A549 (cell line): Measurements from ENCODE around the gene UST. TPM values are rescaled to one million over a fixed set of nuclear protein-coding genes. Genes with fewer than 3 reads are reported as not detected.

Experiments used
- ATAC-seq, 2 experiments: fragments of 200-7000 bp in 1 of 2; fragments of >200 bp in 1 of 2; cut with Nextera tagmentation in 1 of 2; cut with Tn5 transposase in 1 of 2; 3 replicates each; pipeline versions ENCODE4 v1.8.0 to v1.9.1; 2018 to 2020; ENCODE audit warnings: mild to moderate bottlenecking in 1 of 2, moderate library complexity in 1 of 2
- CTCF ChIA-PET: fragments of 300-600 bp; sonication (Branson Sonifier 250); formaldehyde crosslinking; extraction: SDS; loops from one replicate; lab custom pipeline; 2021; ENCODE audit warnings: antibody characterized with exemption, inconsistent platforms; lab: Yijun Ruan, JAX
- POLR2A ChIA-PET: fragments of 350-600 bp; formaldehyde crosslinking; extraction: SDS; loops from one replicate; lab custom pipeline; 2021; ENCODE audit warnings: antibody characterized with exemption, inconsistent platforms; lab: Yijun Ruan, JAX
- DNase-seq, 2 experiments: peaks; one replicate each; pipeline versions ENCODE4 v3.0.0 to v3.0.0-alpha.2; 2011 to 2016; ENCODE audit warnings: low read depth in 1 of 2, low spot score in 1 of 2
- FAIRE-seq: peaks from 2 replicates; lab custom pipeline; 2011; peaks lifted over from hg19 to GRCh38; lab: Jason Lieb, UNC
- H3K27ac ChIP-seq, 2 experiments: fragments of >200 bp; sonication (Bioruptor Twin); formaldehyde crosslinking; 3 replicates each; pipeline ENCODE4 v1.5.1; 2016 to 2017
- H3K4me1 ChIP-seq: fragments of >200 bp; sonication (Bioruptor Twin); formaldehyde crosslinking; 3 replicates; pipeline ENCODE4 v1.6.1; 2016
- H3K4me2 ChIP-seq: fragments of >200 bp; sonication (Bioruptor Twin); formaldehyde crosslinking; 3 replicates; pipeline ENCODE4 v1.6.1; 2016
- H3K4me3 ChIP-seq: fragments of >200 bp; sonication (Bioruptor Twin); formaldehyde crosslinking; 3 replicates; pipeline ENCODE4 v1.5.1; 2016
- H3K9me3 ChIP-seq: fragments of >200 bp; sonication (Bioruptor Twin); formaldehyde crosslinking; 3 replicates; pipeline ENCODE4 v1.6.1; 2016
- CBX2 ChIP-seq: fragments of 200-600 bp; sonication (generic); IDR thresholded peaks from 2 replicates; pipeline ENCODE4 v1.6.1; 2016; ENCODE audit warnings: low read depth, mild to moderate bottlenecking, borderline replicate concordance
- CEBPB ChIP-seq, 2 experiments: fragments of >200 bp in 1 of 2; sonication (Bioruptor Twin) in 1 of 2; formaldehyde crosslinking in 1 of 2; IDR thresholded peaks; 2 replicates each; pipeline ENCODE4 v1.6.1; 2012 to 2016
- CHD2 ChIP-seq: fragments of 150-350 bp; IDR thresholded peaks from 2 replicates; pipeline ENCODE4 v1.6.1; 2014; ENCODE audit warnings: low read length; ENCODE audit not compliant: partially characterized antibody
- CHD4 ChIP-seq: fragments of 200-600 bp; sonication (generic); IDR thresholded peaks from 2 replicates; pipeline ENCODE4 v1.6.1; 2016; ENCODE audit warnings: antibody characterized with exemption, mild to moderate bottlenecking, borderline replicate concordance
- E2F6 ChIP-seq: IDR thresholded peaks from 2 replicates; pipeline ENCODE4 v1.6.1; 2012; ENCODE audit warnings: low read depth, borderline replicate concordance
- EHF ChIP-seq: fragments of 250-450 bp; sonication (Bioruptor Pico); IDR thresholded peaks from 2 replicates; pipeline ENCODE4 v1.5.0; 2020; ENCODE audit warnings: mild to moderate bottlenecking
- EHMT2 ChIP-seq: fragments of 200-600 bp; sonication (generic); IDR thresholded peaks from 2 replicates; pipeline ENCODE4 v1.6.1; 2016; ENCODE audit warnings: antibody characterized with exemption, low read depth, mild to moderate bottlenecking, moderate library complexity
- ELK1 ChIP-seq: fragments of 150-350 bp; IDR thresholded peaks from 2 replicates; pipeline ENCODE4 v1.6.1; 2014; ENCODE audit warnings: low read depth, mild to moderate bottlenecking, low read length
- EP300 ChIP-seq, 2 experiments: fragments of >200 bp; sonication (Bioruptor Twin); formaldehyde crosslinking; IDR thresholded peaks; 2 replicates in 1 of 2; 3 replicates in 1 of 2; pipeline ENCODE4 v1.6.1; 2016 to 2017
- FOSL2 ChIP-seq, 2 experiments: fragments of 450-650 bp in 1 of 2; fragments of >200 bp in 1 of 2; sonication (Bioruptor Twin) in 1 of 2; formaldehyde crosslinking; IDR thresholded peaks; 2 replicates each; pipeline versions ENCODE4 v1.5.0 to v1.6.1; 2016 to 2020; ENCODE audit warnings: mild to moderate bottlenecking in 1 of 2, moderate library complexity in 1 of 2
- HES2 ChIP-seq: fragments of >200 bp; sonication (Bioruptor Twin); formaldehyde crosslinking; IDR thresholded peaks from 2 replicates; pipeline ENCODE4 v1.6.1; 2016
- HOXA7 ChIP-seq: fragments of 250-450 bp; sonication (Bioruptor Pico); IDR thresholded peaks from 2 replicates; pipeline ENCODE4 v1.5.0; 2020; ENCODE audit warnings: mild to moderate bottlenecking, moderate library complexity
- HOXB13 ChIP-seq: fragments of 250-450 bp; sonication (Bioruptor Pico); IDR thresholded peaks from 2 replicates; pipeline ENCODE4 v1.5.0; 2020; ENCODE audit warnings: low read depth, mild to moderate bottlenecking, moderate library complexity
- JUN ChIP-seq, 2 experiments: fragments of >200 bp; sonication (Bioruptor Twin); formaldehyde crosslinking; IDR thresholded peaks; 2 replicates in 1 of 2; 3 replicates in 1 of 2; pipeline ENCODE4 v1.6.1; 2016 to 2017
- KDM1A ChIP-seq: fragments of 200-600 bp; sonication (generic); IDR thresholded peaks from 2 replicates; pipeline ENCODE4 v1.6.1; 2016; ENCODE audit warnings: low read depth, mild to moderate bottlenecking
- KDM5A ChIP-seq: fragments of 200-600 bp; sonication (generic); IDR thresholded peaks from 2 replicates; pipeline ENCODE4 v1.6.1; 2016; ENCODE audit warnings: antibody characterized with exemption, mild to moderate bottlenecking
- MAFK ChIP-seq: fragments of 450-650 bp; IDR thresholded peaks from 2 replicates; pipeline ENCODE4 v1.6.1; 2014; ENCODE audit not compliant: partially characterized antibody
- MYC ChIP-seq: IDR thresholded peaks from 2 replicates; pipeline ENCODE4 v1.6.1; 2012; ENCODE audit warnings: mild to moderate bottlenecking, inconsistent platforms, low read length, improper control_type of control experiment, borderline replicate concordance
- NFE2L2 ChIP-seq: fragments of 150-350 bp; conservative IDR thresholded peaks from 2 replicates; pipeline ENCODE4 v1.6.1; 2014; ENCODE audit warnings: low read length
- NPAS2 ChIP-seq: fragments of 250-450 bp; sonication (Bioruptor Pico); IDR thresholded peaks from 2 replicates; pipeline ENCODE4 v1.8.0; 2022; ENCODE audit warnings: mild to moderate bottlenecking, moderate library complexity, borderline replicate concordance
- NR3C1 ChIP-seq: fragments of >200 bp; sonication (Bioruptor Twin); formaldehyde crosslinking; IDR thresholded peaks from 3 replicates; pipeline ENCODE4 v1.6.1; 2017
- PHF8 ChIP-seq: fragments of 200-600 bp; sonication (generic); IDR thresholded peaks from 2 replicates; pipeline ENCODE4 v1.6.1; 2016; ENCODE audit warnings: low read depth, mild to moderate bottlenecking, antibody characterized with exemption, moderate library complexity, borderline replicate concordance
- POLR2A ChIP-seq: IDR thresholded peaks from 2 replicates; pipeline ENCODE4 v1.6.1; 2012; ENCODE audit warnings: mild to moderate bottlenecking, low read length
- RNF2 ChIP-seq: fragments of 200-600 bp; sonication (generic); IDR thresholded peaks from 2 replicates; pipeline ENCODE4 v1.6.1; 2016; ENCODE audit warnings: low read depth, mild to moderate bottlenecking, antibody characterized with exemption, moderate library complexity, borderline replicate concordance
- SREBF2 ChIP-seq: fragments of 450-650 bp; IDR thresholded peaks from 2 replicates; pipeline ENCODE4 v1.6.1; 2014; ENCODE audit warnings: mild to moderate bottlenecking, moderate library complexity
- ZC3H11A ChIP-seq: fragments of 450-650 bp; IDR thresholded peaks from 2 replicates; pipeline ENCODE4 v1.6.1; 2014; ENCODE audit warnings: antibody characterized with exemption, mild to moderate bottlenecking
- WGBS: methylation state at CpG from one replicate; pipeline ENCODE4 v1.1.6; 2017; ENCODE audit errors: missing lambda C conversion rate; 5-methylcytosine and 5-hydroxymethylcytosine counted together
- polyA plus RNA-seq, 4 experiments: library from polyadenylated mRNA; depleted of rRNA in 3 of 4; stranded (reverse); fragments of >200 nt; fragmentation: RNase III in 1 of 4; extraction: RNeasy Plus Mini Kit Qiagen cat#74134 plus additional on column Dnase treatment in 1 of 4; gene quantifications; 2 replicates in 3 of 4; 3 replicates in 1 of 4; pipeline ENCODE4 v1.2.3, GENCODE V29; 2011 to 2017
- TF ChIP-seq, protein P1 (sequence below): fragments of 200-600 bp; sonication (generic); IDR thresholded peaks from 2 replicates; pipeline ENCODE4 v1.6.1; 2016; ENCODE audit warnings: antibody characterized with exemption, mild to moderate bottlenecking, moderate library complexity
- TF ChIP-seq, protein P2 (sequence below): fragments of 450-650 bp; IDR thresholded peaks from 2 replicates; pipeline ENCODE4 v1.6.1; 2014; ENCODE audit warnings: antibody characterized with exemption

Gene UST
- polyA plus RNA-seq, 2 of the 4 experiments (the other 2 are of a cell fraction) = 0.54 to 1.7 TPM

DNA sequence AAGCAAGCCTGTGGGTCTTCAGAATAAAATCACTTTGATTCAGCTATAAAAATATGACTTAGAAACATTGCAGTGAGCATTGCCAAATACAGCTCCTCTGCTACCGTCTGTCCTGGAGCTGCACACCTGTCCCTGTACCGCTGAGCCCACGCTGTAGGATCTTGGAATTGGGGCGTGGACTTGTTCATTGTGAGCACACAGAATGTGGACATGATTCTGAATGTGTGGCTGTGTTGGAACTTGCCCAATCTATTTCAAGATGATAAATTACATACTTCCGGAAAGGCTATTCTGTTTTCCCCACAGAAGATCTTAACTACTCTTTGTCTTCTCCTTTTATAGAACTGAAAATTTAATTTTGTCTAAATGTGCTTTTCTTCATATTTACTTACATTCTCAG is 107.3 kb downstream of the UST start:
- TF ChIP-seq ZC3H11A (no peak), CBX2 (no peak), NPAS2 (CRISPR knock-in tag) (no peak)
- ATAC-seq = no peak
- no peak overlapping the region for H3K4me2 ChIP-seq

DNA sequence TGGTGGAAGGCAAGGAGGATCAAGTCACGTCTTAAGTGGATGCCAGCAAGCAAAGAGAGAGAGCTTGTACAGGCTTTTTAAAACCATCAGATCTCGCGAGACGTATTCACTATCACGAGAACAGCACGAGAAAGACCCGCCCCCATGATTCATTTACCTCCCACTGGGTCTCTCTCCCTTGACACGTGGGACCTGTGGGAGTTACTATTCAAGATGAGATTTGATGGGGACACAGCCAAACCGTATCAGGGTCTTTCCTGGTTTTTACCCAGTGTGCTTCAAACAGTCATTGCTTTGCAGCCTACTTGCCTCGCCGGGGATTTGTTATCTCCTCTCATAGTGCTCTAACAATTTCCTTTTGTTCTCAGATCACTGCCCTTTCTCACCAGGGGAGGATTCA is 108.2 kb downstream of the UST start:
- CTCF ChIA-PET = no interaction called here
- Histone ChIP-seq H3K4me3 (no peak overlapping the region), H3K27ac (no peak overlapping the region), H3K9me3 (no peaks in the 10 kb centered on the region), H3K4me1 (peaks cover 3% of the 10 kb centered on the region; the same call in 1 of the 3 replicates), H3K4me2 (no peak overlapping the region)
- TF ChIP-seq EP300 (IDR thresholded peaks at IDR 0.05) = no peak
- no peak for TF ChIP-seq MYC
- no peak for TF ChIP-seq NFE2L2
- TF ChIP-seq CHD4 = no peak
- TF ChIP-seq ELK1 = no peak
- no peak for TF ChIP-seq ZC3H11A
- no peak for TF ChIP-seq SREBF2
- no peak for TF ChIP-seq HOXB13
- no peak for TF ChIP-seq CEBPB (IDR thresholded peaks at IDR 0.05)
- no peak for TF ChIP-seq EHMT2
- TF ChIP-seq CBX2 = no peak
- TF ChIP-seq JUN (IDR thresholded peaks at IDR 0.05) = no peak
- no peak for TF ChIP-seq KDM1A
- TF ChIP-seq, protein P1, sequence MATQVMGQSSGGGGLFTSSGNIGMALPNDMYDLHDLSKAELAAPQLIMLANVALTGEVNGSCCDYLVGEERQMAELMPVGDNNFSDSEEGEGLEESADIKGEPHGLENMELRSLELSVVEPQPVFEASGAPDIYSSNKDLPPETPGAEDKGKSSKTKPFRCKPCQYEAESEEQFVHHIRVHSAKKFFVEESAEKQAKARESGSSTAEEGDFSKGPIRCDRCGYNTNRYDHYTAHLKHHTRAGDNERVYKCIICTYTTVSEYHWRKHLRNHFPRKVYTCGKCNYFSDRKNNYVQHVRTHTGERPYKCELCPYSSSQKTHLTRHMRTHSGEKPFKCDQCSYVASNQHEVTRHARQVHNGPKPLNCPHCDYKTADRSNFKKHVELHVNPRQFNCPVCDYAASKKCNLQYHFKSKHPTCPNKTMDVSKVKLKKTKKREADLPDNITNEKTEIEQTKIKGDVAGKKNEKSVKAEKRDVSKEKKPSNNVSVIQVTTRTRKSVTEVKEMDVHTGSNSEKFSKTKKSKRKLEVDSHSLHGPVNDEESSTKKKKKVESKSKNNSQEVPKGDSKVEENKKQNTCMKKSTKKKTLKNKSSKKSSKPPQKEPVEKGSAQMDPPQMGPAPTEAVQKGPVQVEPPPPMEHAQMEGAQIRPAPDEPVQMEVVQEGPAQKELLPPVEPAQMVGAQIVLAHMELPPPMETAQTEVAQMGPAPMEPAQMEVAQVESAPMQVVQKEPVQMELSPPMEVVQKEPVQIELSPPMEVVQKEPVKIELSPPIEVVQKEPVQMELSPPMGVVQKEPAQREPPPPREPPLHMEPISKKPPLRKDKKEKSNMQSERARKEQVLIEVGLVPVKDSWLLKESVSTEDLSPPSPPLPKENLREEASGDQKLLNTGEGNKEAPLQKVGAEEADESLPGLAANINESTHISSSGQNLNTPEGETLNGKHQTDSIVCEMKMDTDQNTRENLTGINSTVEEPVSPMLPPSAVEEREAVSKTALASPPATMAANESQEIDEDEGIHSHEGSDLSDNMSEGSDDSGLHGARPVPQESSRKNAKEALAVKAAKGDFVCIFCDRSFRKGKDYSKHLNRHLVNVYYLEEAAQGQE = no peak
- TF ChIP-seq KDM5A = no peak
- no peak for TF ChIP-seq HOXA7 (CRISPR knock-in tag)
- TF ChIP-seq HES2 = no peak
- TF ChIP-seq EHF (CRISPR knock-in tag) = no peak
- no peak for TF ChIP-seq CHD2
- FAIRE-seq (no peak), ATAC-seq (no peak), DNase-seq (no peak)
- POLR2A ChIA-PET = no interaction called here
- WGBS = 60% methylated on average over 11 of the region's 11 CpGs

More for the DNA sequence above, 107.3 kb downstream of the UST start:
- Histone ChIP-seq H3K4me1 (peaks cover 3% of the 10 kb centered on the region; the same call in 1 of the 3 replicates), H3K9me3 (no peaks in the 10 kb centered on the region), H3K27ac (no peak overlapping the region), H3K4me3 (no peak overlapping the region)
- FAIRE-seq (no peak), DNase-seq (no peak)
- POLR2A ChIA-PET = no interaction called here
- WGBS = 55% methylated on average over 5 of the region's 5 CpGs
- CTCF ChIA-PET = no interaction called here

- DNase-seq (no peak), ATAC-seq (no peak), FAIRE-seq (no peak)
- WGBS = 55% methylated on average over 7 of the region's 7 CpGs
- peak overlapping the region; percentile 28; the same call in 2 of the 3 replicates for H3K4me2 ChIP-seq
- ChIA-PET POLR2A (no interaction called here), CTCF (no interaction called here)
- peaks cover 3% of the 10 kb centered on the region; the same call in 1 of the 3 replicates for H3K4me1 ChIP-seq
- H3K27ac ChIP-seq = no peak overlapping the region
- no peaks in the 10 kb centered on the region for H3K9me3 ChIP-seq
- H3K4me3 ChIP-seq = no peak overlapping the region
- no peak for TF ChIP-seq MAFK
- TF ChIP-seq E2F6 = no peak
- TF ChIP-seq RNF2 = no peak
- TF ChIP-seq, protein P2, sequence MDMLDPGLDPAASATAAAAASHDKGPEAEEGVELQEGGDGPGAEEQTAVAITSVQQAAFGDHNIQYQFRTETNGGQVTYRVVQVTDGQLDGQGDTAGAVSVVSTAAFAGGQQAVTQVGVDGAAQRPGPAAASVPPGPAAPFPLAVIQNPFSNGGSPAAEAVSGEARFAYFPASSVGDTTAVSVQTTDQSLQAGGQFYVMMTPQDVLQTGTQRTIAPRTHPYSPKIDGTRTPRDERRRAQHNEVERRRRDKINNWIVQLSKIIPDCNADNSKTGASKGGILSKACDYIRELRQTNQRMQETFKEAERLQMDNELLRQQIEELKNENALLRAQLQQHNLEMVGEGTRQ = no peak
- TF ChIP-seq POLR2A = no peak
- TF ChIP-seq FOSL2 (IDR thresholded peaks at IDR 0.05) = no peak
- TF ChIP-seq FOSL2 (CRISPR knock-in tag; IDR thresholded peaks at IDR 0.05) = no peak
- no peak for TF ChIP-seq HOXA7 (CRISPR knock-in tag)
- TF ChIP-seq NR3C1 = no peak
- TF ChIP-seq PHF8 = no peak
- no peak for TF ChIP-seq ELK1
These were observed 108.9 kb downstream of the UST start for GRCh38 chr6:148855744-148856143.
